ENCODE measurements around the gene DOCK8.
A peak's percentile ranks its signal among the peaks of the same experiment; 100 is the strongest.

DOCK8 gene

GRCh38 chr9:504921-505740, 290.5 kb downstream of the DOCK8 start:
- peak; percentile 23 for DNase-seq
- in situ Hi-C loops (cut with MboI; ENCODE audit: low pct_unique_long_range_greater_than_20kb, low sequenced_read_pairs) = no loop called here

- in situ Hi-C loops (cut with MboI; ENCODE audit: low pct_unique_long_range_greater_than_20kb, low sequenced_read_pairs) = no loop called here
- no peak for DNase-seq
Observed at GRCh38 chr9:505741-506059, 291.0 kb downstream of the DOCK8 start.

GRCh38 chr9:506281-506680, 291.6 kb downstream of the DOCK8 start:
- in situ Hi-C loops (cut with MboI; ENCODE audit: low pct_unique_long_range_greater_than_20kb, low sequenced_read_pairs) = no loop called here

GRCh38 chr9:511861-512260, 297.2 kb downstream of the DOCK8 start:
- in situ Hi-C loops (cut with MboI; ENCODE audit: low pct_unique_long_range_greater_than_20kb, low sequenced_read_pairs) = no loop called here
- DNase-seq = no peak

More at GRCh38 chr9:506281-506680, 291.6 kb downstream of the DOCK8 start:
- DNase-seq = no peak

GRCh38 chr9:512555-513272, 298.0 kb downstream of the DOCK8 start:
- in situ Hi-C loops (cut with MboI; ENCODE audit: low pct_unique_long_range_greater_than_20kb, low sequenced_read_pairs) = no loop called here
- DNase-seq = no peak
